Activated T-helper 1 cell treated with anti-CD3 and anti-CD28 coated beads, Interleukin-12 subunit alpha, Interleukin-12 subunit beta, Interleukin-2, Interleukin-4 antibody, amounts not matched to agents 30 ng/mL and 10 ng/mL and 1 ng/mL, durations not matched to agents 14 hours and 24 hours and 36 hours (primary cell): ENCODE measurements around the gene INSYN2B. TPM values are rescaled to one million over a fixed set of nuclear protein-coding genes. Genes with fewer than 3 reads are reported as not detected.

Experiments
- DNase-seq: peaks from one replicate; pipeline ENCODE4 v3.0.0; 2021; ENCODE audit warnings: low spot score
- H3K27ac Mint-ChIP-seq: one replicate; pipeline ENCODE4 v1.8.0; 2021; ENCODE audit warnings: mild to moderate bottlenecking, mixed read lengths
- H3K27me3 Mint-ChIP-seq: one replicate; pipeline ENCODE4 v1.8.0; 2022; ENCODE audit warnings: mild to moderate bottlenecking, moderate library complexity, mixed read lengths; ENCODE audit not compliant: insufficient read depth
- H3K36me3 Mint-ChIP-seq: one replicate; pipeline ENCODE4 v1.8.0; 2021; ENCODE audit warnings: low read depth, mixed read lengths
- H3K4me1 Mint-ChIP-seq: one replicate; pipeline ENCODE4 v1.8.0; 2021; ENCODE audit warnings: low read depth, mixed read lengths
- H3K4me3 Mint-ChIP-seq: one replicate; pipeline ENCODE4 v1.8.0; 2021; ENCODE audit warnings: mild to moderate bottlenecking, moderate library complexity, mixed read lengths
- H3K9me3 Mint-ChIP-seq: one replicate; pipeline ENCODE4 v1.8.0; 2021; ENCODE audit warnings: mixed read lengths
- intact Hi-C: fragments of 100-400 bp; cut with micrococcal nuclease; formaldehyde crosslinking; loops from one replicate; pipeline ENCODE4 v1.15.1; 2024
- total RNA-seq: library from RNA; stranded (reverse); gene quantifications from 2 replicates; pipeline ENCODE4 v1.2.3, GENCODE V29; 2022

Gene INSYN2B
- total RNA-seq, 1 donor from 2014 or later: not detected

GRCh38 chr5:169873642-169874041 is 106.7 kb downstream of the INSYN2B start:
- DNase-seq: no peak
- intact Hi-C loops: no loop called here

DNA sequence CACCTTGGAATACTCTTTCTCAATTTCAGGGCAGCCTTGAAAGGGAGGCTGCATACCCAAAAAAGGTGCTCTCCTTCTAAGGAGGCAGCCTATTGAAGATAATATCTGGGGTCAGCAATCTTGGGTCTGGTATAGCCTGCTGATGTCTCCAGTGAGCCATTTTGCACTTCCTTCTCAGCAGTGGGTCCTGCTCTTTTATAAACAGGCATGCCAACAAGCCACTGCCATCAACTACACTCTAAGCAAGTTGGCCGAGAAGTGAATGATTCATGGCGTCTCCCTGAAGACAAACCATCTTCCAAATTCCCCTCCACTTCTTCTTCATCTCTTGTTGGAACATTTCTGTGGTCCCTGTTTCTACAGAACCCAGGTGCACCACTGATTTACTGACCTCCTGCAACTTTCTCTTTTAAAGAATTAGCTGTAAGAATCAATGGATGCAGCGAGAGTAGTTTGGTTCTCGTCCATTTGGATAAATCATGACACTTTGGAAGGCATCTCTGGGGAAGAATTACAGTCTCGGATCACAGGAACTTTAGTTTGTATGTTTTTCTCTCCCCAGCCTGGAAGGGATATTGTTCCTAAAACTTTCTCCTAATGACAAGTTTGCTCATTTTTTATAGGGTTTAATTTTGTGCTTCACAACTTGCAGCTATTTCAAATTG is 108.3 kb downstream of the INSYN2B start:
- Mint-ChIP-seq H3K9me3 (no peaks in the 10 kb centered on the region), H3K4me1 (peaks cover 27% of the 10 kb centered on the region), H3K27me3 (no peaks in the 10 kb centered on the region), H3K36me3 (peaks cover 32% of the 10 kb centered on the region), H3K27ac (no peak overlapping the region), H3K4me3 (no peak overlapping the region)
- intact Hi-C loops: no loop called here
- DNase-seq: no peak

More at GRCh38 chr5:169873642-169874041, 106.7 kb downstream of the INSYN2B start:
- H3K4me3 Mint-ChIP-seq: no peak overlapping the region
- H3K27me3 Mint-ChIP-seq: no peaks in the 10 kb centered on the region
- peaks cover 32% of the 10 kb centered on the region for H3K36me3 Mint-ChIP-seq
- H3K9me3 Mint-ChIP-seq: no peaks in the 10 kb centered on the region
- no peak overlapping the region for H3K27ac Mint-ChIP-seq
- H3K4me1 Mint-ChIP-seq: peaks cover 23% of the 10 kb centered on the region

DNA sequence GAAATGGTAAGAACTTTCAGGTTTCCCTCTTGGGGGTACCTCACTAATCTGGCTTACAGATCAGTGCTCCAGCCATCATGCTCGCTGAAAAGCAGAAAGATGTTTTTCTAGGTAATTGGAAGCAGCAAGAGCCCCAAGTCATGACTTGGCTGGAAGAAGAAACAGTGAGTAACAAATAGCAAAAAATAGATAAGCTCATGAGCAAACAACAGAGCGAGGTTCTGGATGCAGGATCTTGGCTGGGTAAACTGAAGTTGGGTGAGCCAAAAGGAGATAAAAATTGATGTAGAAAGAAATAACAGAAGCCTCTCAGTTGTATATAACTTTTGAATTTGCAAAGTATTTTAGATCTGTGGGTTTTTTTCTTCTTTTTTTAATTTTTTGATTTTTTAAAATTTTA is 110.1 kb downstream of the INSYN2B start:
- Mint-ChIP-seq H3K9me3 (no peaks in the 10 kb centered on the region), H3K27ac (no peak overlapping the region), H3K36me3 (peaks cover 22% of the 10 kb centered on the region)

GRCh38 chr5:169869066-169869465 is 111.2 kb downstream of the INSYN2B start:
- Mint-ChIP-seq H3K27ac (peak overlapping the region; percentile 46), H3K9me3 (no peaks in the 10 kb centered on the region), H3K36me3 (peaks cover 24% of the 10 kb centered on the region), H3K4me1 (peaks cover 22% of the 10 kb centered on the region), H3K4me3 (no peak overlapping the region), H3K27me3 (no peaks in the 10 kb centered on the region)
- no peak for DNase-seq
- intact Hi-C loops: no loop called here

More for the DNA sequence above, 110.1 kb downstream of the INSYN2B start:
- H3K4me3 Mint-ChIP-seq: no peak overlapping the region
- H3K27me3 Mint-ChIP-seq: no peaks in the 10 kb centered on the region
- no peak for DNase-seq
- intact Hi-C loops: no loop called here
- peaks cover 22% of the 10 kb centered on the region for H3K4me1 Mint-ChIP-seq

DNA sequence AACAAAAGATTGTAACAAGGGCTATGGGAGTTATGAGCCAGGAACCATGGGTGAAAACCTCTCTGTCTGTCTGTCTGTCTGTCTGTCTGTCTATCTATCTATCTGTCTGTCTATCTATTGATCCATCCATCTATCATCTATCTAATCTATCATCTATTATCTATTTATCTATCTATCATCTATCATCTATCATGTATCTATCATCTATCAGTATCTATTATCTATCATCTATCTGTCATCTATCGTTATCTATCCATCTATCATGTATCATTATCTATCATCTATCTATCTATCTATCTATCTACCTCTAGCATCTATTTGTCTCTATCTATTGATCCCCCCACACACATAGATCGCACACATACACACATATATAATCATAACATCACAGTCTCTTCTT is 112.9 kb downstream of the INSYN2B start:
- no peak overlapping the region for H3K4me3 Mint-ChIP-seq
- H3K9me3 Mint-ChIP-seq: no peaks in the 10 kb centered on the region
- intact Hi-C loops: no loop called here
- peaks cover 22% of the 10 kb centered on the region for H3K4me1 Mint-ChIP-seq
- no peak overlapping the region for H3K27ac Mint-ChIP-seq
- H3K36me3 Mint-ChIP-seq: peaks cover 21% of the 10 kb centered on the region
- no peak for DNase-seq
- no peaks in the 10 kb centered on the region for H3K27me3 Mint-ChIP-seq

GRCh38 chr5:169864483-169864882 is 115.8 kb downstream of the INSYN2B start:
- Mint-ChIP-seq H3K36me3 (peaks cover 18% of the 10 kb centered on the region), H3K27ac (no peak overlapping the region), H3K4me1 (peaks cover 32% of the 10 kb centered on the region), H3K9me3 (no peaks in the 10 kb centered on the region), H3K4me3 (no peak overlapping the region), H3K27me3 (no peaks in the 10 kb centered on the region)
- no peak for DNase-seq
- intact Hi-C loops: no loop called here

GRCh38 chr5:169862391-169862811 is 117.9 kb downstream of the INSYN2B start:
- no peaks in the 10 kb centered on the region for H3K27me3 Mint-ChIP-seq
- H3K4me3 Mint-ChIP-seq: no peak overlapping the region
- intact Hi-C loops: no loop called here
- peaks cover 11% of the 10 kb centered on the region for H3K36me3 Mint-ChIP-seq
- peaks cover 26% of the 10 kb centered on the region for H3K4me1 Mint-ChIP-seq
- H3K9me3 Mint-ChIP-seq: no peaks in the 10 kb centered on the region
- no peak overlapping the region for H3K27ac Mint-ChIP-seq
- DNase-seq: no peak

DNA sequence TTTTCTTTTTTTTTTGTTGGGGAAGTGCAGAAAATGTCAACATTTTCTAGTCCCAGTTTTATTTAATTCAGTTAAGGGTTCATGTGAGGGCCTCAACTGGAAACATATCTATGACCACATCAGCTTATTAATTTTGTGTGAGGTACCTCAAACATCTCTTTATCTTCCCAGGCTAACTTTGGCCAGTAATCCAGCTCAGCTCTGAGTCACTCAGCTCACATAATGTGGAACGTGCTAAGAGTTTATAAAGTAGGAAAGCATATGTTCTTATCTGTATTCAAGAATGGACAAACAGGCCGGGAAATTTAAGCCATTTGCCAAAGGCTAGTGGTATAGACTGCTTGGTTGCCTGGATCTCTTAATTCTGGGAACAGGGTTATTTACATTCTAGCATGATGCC is 118.4 kb downstream of the INSYN2B start:
- Mint-ChIP-seq H3K36me3 (peaks cover 12% of the 10 kb centered on the region), H3K27ac (no peak overlapping the region), H3K4me1 (peaks cover 30% of the 10 kb centered on the region), H3K4me3 (no peak overlapping the region), H3K9me3 (no peaks in the 10 kb centered on the region), H3K27me3 (no peaks in the 10 kb centered on the region)
- no peak for DNase-seq
- intact Hi-C loops: no loop called here

GRCh38 chr5:169861433-169861832 is 118.9 kb downstream of the INSYN2B start:
- intact Hi-C loops: no loop called here
- H3K36me3 Mint-ChIP-seq: peaks cover 12% of the 10 kb centered on the region
- H3K4me3 Mint-ChIP-seq: no peak overlapping the region
- peaks cover 30% of the 10 kb centered on the region for H3K4me1 Mint-ChIP-seq
- H3K9me3 Mint-ChIP-seq: no peaks in the 10 kb centered on the region
- no peak for DNase-seq
- no peak overlapping the region for H3K27ac Mint-ChIP-seq
- H3K27me3 Mint-ChIP-seq: no peaks in the 10 kb centered on the region

DNA sequence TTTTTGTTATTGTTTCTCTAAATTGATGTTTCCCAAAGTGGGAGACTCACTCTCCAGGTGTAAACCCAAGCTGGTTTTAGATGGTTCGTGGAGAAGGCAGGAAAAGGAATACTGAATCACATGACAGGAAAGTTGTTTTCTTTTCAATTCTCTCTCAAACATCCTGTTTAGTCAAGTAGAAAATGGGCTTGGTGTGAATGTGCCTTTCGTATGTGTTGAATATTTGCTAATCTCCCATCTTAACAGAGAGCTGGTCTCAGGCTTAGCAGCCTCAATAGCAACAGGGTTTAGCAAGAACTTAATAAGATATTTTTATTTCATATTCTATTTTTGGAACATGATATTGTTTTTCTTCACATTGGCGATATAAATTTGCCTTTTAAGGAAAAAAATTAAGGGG is 119.7 kb downstream of the INSYN2B start:
- peaks cover 2% of the 10 kb centered on the region for H3K9me3 Mint-ChIP-seq
- H3K4me1 Mint-ChIP-seq: peaks cover 30% of the 10 kb centered on the region
- H3K27me3 Mint-ChIP-seq: no peaks in the 10 kb centered on the region
- H3K36me3 Mint-ChIP-seq: peaks cover 15% of the 10 kb centered on the region
- H3K27ac Mint-ChIP-seq: peak overlapping the region; percentile 9
- DNase-seq: no peak
- intact Hi-C loops: no loop called here
- H3K4me3 Mint-ChIP-seq: no peak overlapping the region

GRCh38 chr5:169856571-169856970 is 123.7 kb downstream of the INSYN2B start:
- peaks cover 42% of the 10 kb centered on the region for H3K4me1 Mint-ChIP-seq
- peaks cover 39% of the 10 kb centered on the region for H3K36me3 Mint-ChIP-seq
- peaks cover 23% of the 10 kb centered on the region for H3K9me3 Mint-ChIP-seq
- H3K27ac Mint-ChIP-seq: no peak overlapping the region
- H3K27me3 Mint-ChIP-seq: no peaks in the 10 kb centered on the region
- H3K4me3 Mint-ChIP-seq: no peak overlapping the region
- DNase-seq: no peak
- intact Hi-C loops: no loop called here

DNA sequence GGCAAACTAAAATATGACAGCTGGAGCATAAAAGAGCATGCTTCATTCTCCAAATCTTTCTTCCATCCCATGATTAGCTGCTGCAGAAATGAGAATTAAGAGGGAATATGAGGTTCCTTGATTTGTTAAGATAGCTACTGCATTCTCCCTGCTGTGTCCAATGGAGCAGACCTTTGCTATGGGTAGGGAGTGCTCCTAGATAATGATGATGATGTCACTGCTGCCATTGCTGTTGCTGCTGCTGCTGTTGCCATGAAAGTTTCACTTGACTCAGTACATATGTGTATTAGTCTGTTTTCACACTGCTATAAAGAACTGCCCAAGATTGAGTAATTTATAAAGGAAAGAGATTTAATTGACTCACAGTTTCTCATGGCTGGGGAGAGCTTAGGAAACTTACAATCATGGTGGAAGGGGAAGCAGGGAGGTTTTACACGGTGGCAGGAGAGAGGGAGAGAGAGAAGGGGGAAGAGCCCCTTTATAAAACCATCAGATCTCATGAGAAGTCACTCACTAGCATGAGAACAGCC is 128.9 kb downstream of the INSYN2B start:
- Mint-ChIP-seq H3K4me3 (no peak overlapping the region), H3K9me3 (peaks cover 49% of the 10 kb centered on the region)

DNA sequence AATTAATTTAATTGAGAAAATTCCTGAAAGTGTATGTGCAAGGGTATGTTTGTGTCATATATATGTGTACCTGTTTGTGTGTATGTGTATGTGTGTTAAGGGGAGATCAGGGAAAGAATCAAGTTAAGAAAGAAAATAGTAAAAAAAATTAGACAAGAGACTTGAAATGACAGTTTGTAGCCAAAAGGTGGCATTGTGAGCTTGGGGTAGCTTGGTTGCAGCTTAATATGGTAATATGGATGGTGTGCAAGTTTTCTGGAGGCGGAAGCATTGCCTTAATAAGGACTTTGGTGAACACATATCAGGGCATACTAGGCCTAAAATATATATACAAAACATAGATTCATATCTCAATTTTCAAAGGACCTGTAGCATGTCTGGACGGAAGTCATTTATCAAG is 129.9 kb downstream of the INSYN2B start:
- Mint-ChIP-seq H3K27ac (no peak overlapping the region), H3K4me1 (peaks cover 11% of the 10 kb centered on the region), H3K4me3 (no peak overlapping the region), H3K36me3 (peaks cover 73% of the 10 kb centered on the region), H3K9me3 (peaks cover 45% of the 10 kb centered on the region), H3K27me3 (no peaks in the 10 kb centered on the region)
- DNase-seq: no peak
- intact Hi-C loops: no loop called here

More for the DNA sequence above, 128.9 kb downstream of the INSYN2B start:
- DNase-seq: no peak
- intact Hi-C loops: no loop called here
- peaks cover 19% of the 10 kb centered on the region for H3K4me1 Mint-ChIP-seq
- H3K27me3 Mint-ChIP-seq: no peaks in the 10 kb centered on the region
- H3K36me3 Mint-ChIP-seq: peaks cover 75% of the 10 kb centered on the region
- H3K27ac Mint-ChIP-seq: no peak overlapping the region
